Measurements from ENCODE around the gene HNRNPR.

DNA sequence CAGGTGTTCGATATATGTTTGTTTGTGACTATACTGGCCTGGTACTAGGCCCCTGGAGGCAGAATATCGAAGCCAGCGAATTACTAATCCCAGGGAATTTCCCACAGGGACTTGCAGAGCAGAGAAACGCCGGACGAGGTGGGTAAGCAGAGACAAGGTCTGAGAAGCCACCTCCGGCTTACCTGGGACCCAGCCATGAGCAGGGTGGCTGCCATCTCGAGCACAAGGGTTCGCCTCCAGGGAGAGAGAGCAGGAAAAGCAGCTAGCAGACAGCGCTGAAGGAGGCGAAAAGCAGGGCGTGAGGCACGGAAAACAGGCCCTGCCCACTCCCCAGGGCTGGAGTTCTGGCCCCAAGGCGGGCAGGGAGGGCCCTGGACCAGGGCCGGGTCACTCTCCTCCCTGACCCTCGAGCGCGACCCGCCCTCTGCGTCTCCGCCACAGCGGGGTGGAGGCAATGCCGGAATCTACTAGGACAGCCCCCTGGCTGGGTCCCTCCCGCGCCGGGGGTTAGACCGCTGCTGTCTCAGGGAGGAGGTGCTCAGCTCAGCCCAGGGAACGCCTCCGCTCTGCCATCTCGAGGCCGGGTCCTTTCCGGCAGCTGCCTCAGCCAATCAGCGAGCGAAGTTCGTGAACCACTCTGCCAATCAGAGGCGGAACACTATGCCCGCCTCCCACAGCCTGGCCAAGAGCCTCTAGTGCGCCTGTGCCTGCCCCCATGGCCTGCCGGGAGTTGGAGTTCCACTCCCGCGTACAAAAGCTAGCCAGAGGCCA lies 23.9 kb upstream of the HNRNPR start:
- TF ChIP-seq EZH2 (IDR thresholded peaks at IDR 0.05; ENCODE audit: borderline replicate concordance, low read length) = no peak
- TF ChIP-seq CTCF (IDR thresholded peaks at IDR 0.05; ENCODE audit: low read length) = no peak
